HepG2 (cell line): ENCODE measurements around the gene TRIM22. TPM values are rescaled to one million over a fixed set of nuclear protein-coding genes. Genes with fewer than 3 reads are reported as not detected.
A peak's percentile ranks its signal among the peaks of the same experiment; 100 is the strongest.

Source experiments
- ATAC-seq: fragments of 200-7000 bp; cut with Tn5 transposase; 3 replicates; pipeline ENCODE4 v1.9.1; 2020; ENCODE audit warnings: mild to moderate bottlenecking, moderate library complexity
- BruUV-seq: library from RNA; stranded (reverse); fragments of 400-500 nt; replicated peaks from 2 replicates; lab custom pipeline; 2021; lab: Mats Ljungman, UMichigan
- CTCF ChIA-PET: fragments of 300-600 bp; formaldehyde crosslinking; extraction: SDS; loops from one replicate; lab custom pipeline; 2021; ENCODE audit warnings: low total read pairs, inconsistent platforms, low intra/inter-chr PET ratio; lab: Yijun Ruan, JAX
- POLR2A ChIA-PET: fragments of 350-600 bp; sonication (Branson Sonifier 250); formaldehyde crosslinking; loops from one replicate; lab custom pipeline; 2020; ENCODE audit warnings: antibody characterized with exemption, inconsistent platforms; lab: Yijun Ruan, JAX
- DNase-seq: peaks from one replicate; pipeline ENCODE4 v3.0.0-alpha.2; 2015; ENCODE audit warnings: low spot score
- FAIRE-seq: peaks from 3 replicates; lab custom pipeline; 2011; peaks lifted over from hg19 to GRCh38; lab: Jason Lieb, UNC
- H2AFZ ChIP-seq: one replicate; pipeline ENCODE4 v1.6.1; 2011; ENCODE audit warnings: low read length, inconsistent platforms
- H3K27ac ChIP-seq: fragments of 300-600 bp; 3 replicates; pipeline ENCODE4 v1.8.0; 2011; ENCODE audit warnings: mixed run types, mild to moderate bottlenecking, mixed read lengths, low read length, inconsistent platforms; ENCODE audit not compliant: insufficient read depth; ENCODE audit errors: extremely low read length
- H3K27me3 ChIP-seq, 2 experiments: fragments of 200-600 bp in 1 of 2; 2 replicates in 1 of 2; 3 replicates in 1 of 2; pipeline versions ENCODE4 v1.6.0 to v1.8.0; 2011; ENCODE audit warnings: low read length in 2 of 2, mild to moderate bottlenecking in 2 of 2, moderate library complexity in 2 of 2, inconsistent platforms in 1 of 2; ENCODE audit not compliant: insufficient read depth in 2 of 2, control insufficient read depth in 1 of 2
- H3K36me3 ChIP-seq, 2 experiments: fragments of 200-600 bp in 1 of 2; replicated peaks in 1 of 2; 2 replicates in 1 of 2; 3 replicates in 1 of 2; pipeline versions ENCODE4 v1.5.1 to v1.8.0; 2011; ENCODE audit warnings: low read length in 2 of 2, inconsistent platforms in 1 of 2; ENCODE audit not compliant: insufficient read depth in 2 of 2, control insufficient read depth in 1 of 2
- H3K4me1 ChIP-seq: 2 replicates; pipeline ENCODE4 v1.5.1; 2012; ENCODE audit warnings: low read length, inconsistent platforms; ENCODE audit not compliant: insufficient read depth
- H3K4me2 ChIP-seq: 2 replicates; pipeline ENCODE4 v1.6.0; 2011; ENCODE audit warnings: low read depth, low read length, inconsistent platforms
- H3K4me3 ChIP-seq, 3 experiments: fragments of 200-600 bp in 1 of 3; sonication (generic), shearing (Covaris generic) in 1 of 3; replicated peaks in 1 of 3; 2 replicates each; pipeline ENCODE4 v1.5.1; 2011 to 2016; ENCODE audit warnings: low read length in 3 of 3, inconsistent platforms in 2 of 3, low read depth in 2 of 3, mild to moderate bottlenecking in 2 of 3, control low read depth in 1 of 3, mixed read lengths in 1 of 3; ENCODE audit not compliant: insufficient read depth in 1 of 3
- H3K79me2 ChIP-seq: one replicate; pipeline ENCODE4 v1.6.1; 2011; ENCODE audit warnings: low read length, inconsistent platforms; ENCODE audit not compliant: insufficient read depth
- H3K9ac ChIP-seq: 2 replicates; pipeline ENCODE4 v1.6.0; 2011; ENCODE audit warnings: mild to moderate bottlenecking, low read depth, low read length, inconsistent platforms; ENCODE audit not compliant: insufficient read depth
- H3K9me3 ChIP-seq: 2 replicates; pipeline ENCODE4 v1.5.1; 2012; ENCODE audit warnings: mild to moderate bottlenecking, low read length
- H4K20me1 ChIP-seq: 2 replicates; pipeline ENCODE4 v1.6.0; 2011; ENCODE audit warnings: inconsistent platforms, mild to moderate bottlenecking, low read length, moderate library complexity; ENCODE audit not compliant: insufficient read depth
- DNMT1 ChIP-seq: sonication (generic); formaldehyde crosslinking; IDR thresholded peaks from 2 replicates; pipeline ENCODE4 v1.5.1; 2020; ENCODE audit warnings: mild to moderate bottlenecking, missing genetic modification reagents
- GPN1 ChIP-seq: sonication (generic); formaldehyde crosslinking; IDR thresholded peaks from 2 replicates; pipeline ENCODE4 v1.5.1; 2020; ENCODE audit warnings: missing genetic modification reagents, borderline replicate concordance
- KAT8 ChIP-seq: IDR thresholded peaks from 2 replicates; pipeline ENCODE4 v1.6.1; 2016; ENCODE audit warnings: missing genetic modification reagents, missing compliant biosample characterization
- MAFF ChIP-seq: IDR thresholded peaks from 2 replicates; pipeline ENCODE4 v1.6.1; 2011; ENCODE audit warnings: low read depth, low read length, improper control_type of control experiment
- MAFK ChIP-seq, 2 experiments: IDR thresholded peaks in 1 of 2; conservative IDR thresholded peaks in 1 of 2; 2 replicates each; pipeline ENCODE4 v1.6.1; 2011; ENCODE audit warnings: improper control_type of control experiment in 2 of 2, low read length in 2 of 2
- ZNF792 ChIP-seq: IDR thresholded peaks from 2 replicates; pipeline ENCODE4 v1.6.1; 2016
- ZNF816 ChIP-seq: sonication (generic); formaldehyde crosslinking; IDR thresholded peaks from 2 replicates; pipeline ENCODE4 v1.8.0; 2022; ENCODE audit warnings: missing genetic modification reagents, mild to moderate bottlenecking, borderline replicate concordance
- WGBS: methylation state at CpG from one replicate; pipeline ENCODE4 v1.1.6; 2017; ENCODE audit warnings: low lambda C conversion rate; 5-methylcytosine and 5-hydroxymethylcytosine counted together
- in situ Hi-C: cut with HindIII; loops from 2 replicates; pipeline ENCODE4 v1.10.0; 2017; ENCODE audit warnings: low pct_unique_long_range_greater_than_20kb; ENCODE audit not compliant: extremely low pct_ligation_motif_present
- intact Hi-C: fragments of 100-400 bp; cut with micrococcal nuclease; formaldehyde crosslinking; loops from one replicate; pipeline ENCODE4 v1.10.0; 2022; ENCODE audit not compliant: unreplicated experiment
- polyA plus RNA-seq, 8 experiments: library from polyadenylated mRNA; depleted of rRNA in 3 of 8; stranded (reverse) in 7 of 8; unstranded in 1 of 8; fragments of >200 nt; fragmentation: Illumina TruSeq in 4 of 8; extraction: Trizol in 4 of 8; gene quantifications; 2 replicates each; pipeline versions ENCODE4 v1.2.1 to v1.2.3, GENCODE V29; 2011 to 2016; ENCODE audit warnings: low read depth in 4 of 8, missing spikeins in 1 of 8, mixed read lengths in 1 of 8; ENCODE audit not compliant: insufficient read depth in 1 of 8
- total RNA-seq, 5 experiments: library from RNA; depleted of rRNA; stranded (reverse); fragments of >200 nt; fragmentation: Illumina TruSeq; extraction: Trizol; gene quantifications; 2 replicates each; pipeline ENCODE4 v1.2.3, GENCODE V29; 2016; ENCODE audit warnings: low read depth in 1 of 5
- TF ChIP-seq, protein P1 (sequence below): IDR thresholded peaks from 2 replicates; pipeline ENCODE4 v1.6.1; 2016; ENCODE audit warnings: control low read depth

Gene TRIM22
- total and polyA plus RNA-seq, 2 of the 13 experiments (the other 11 are each of a cell fraction or from before 2014, with no cell fraction given): 2.4 to 3.2 TPM

DNA sequence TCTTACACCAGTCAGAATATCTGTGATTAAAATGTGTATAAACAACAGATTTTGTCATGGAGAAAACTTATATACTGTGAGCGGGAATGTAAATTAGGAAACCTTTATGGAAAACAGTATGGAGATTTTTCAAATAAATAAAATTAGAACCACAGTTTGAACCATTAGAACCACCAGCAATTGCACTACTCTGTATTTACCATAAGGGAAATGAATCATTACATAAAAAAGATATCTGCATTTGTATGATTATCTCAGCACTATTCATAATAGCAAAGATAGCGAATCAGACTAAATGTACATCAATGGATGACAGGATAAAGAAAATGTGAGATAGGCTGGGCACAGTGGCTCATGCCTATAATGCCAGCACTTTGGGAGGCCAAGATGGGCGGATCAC, 57.0 kb downstream of the TRIM22 start (continued):
- TF ChIP-seq DNMT1 (CRISPR knock-in tag) (no peak), KAT8 (CRISPR knock-in tag) (no peak), GPN1 (CRISPR knock-in tag) (no peak)
- TF ChIP-seq, protein P1, sequence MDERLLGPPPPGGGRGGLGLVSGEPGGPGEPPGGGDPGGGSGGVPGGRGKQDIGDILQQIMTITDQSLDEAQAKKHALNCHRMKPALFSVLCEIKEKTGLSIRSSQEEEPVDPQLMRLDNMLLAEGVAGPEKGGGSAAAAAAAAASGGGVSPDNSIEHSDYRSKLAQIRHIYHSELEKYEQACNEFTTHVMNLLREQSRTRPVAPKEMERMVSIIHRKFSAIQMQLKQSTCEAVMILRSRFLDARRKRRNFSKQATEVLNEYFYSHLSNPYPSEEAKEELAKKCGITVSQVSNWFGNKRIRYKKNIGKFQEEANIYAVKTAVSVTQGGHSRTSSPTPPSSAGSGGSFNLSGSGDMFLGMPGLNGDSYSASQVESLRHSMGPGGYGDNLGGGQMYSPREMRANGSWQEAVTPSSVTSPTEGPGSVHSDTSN: no peak
- TF ChIP-seq, all 625 proteins: peak for 0

GRCh38 chr11:5749836-5750235, 60.2 kb downstream of the TRIM22 start:
- ChIA-PET POLR2A (no interaction called here), CTCF (no interaction called here)
- peak; percentile 56 to 69 for TF ChIP-seq MAFK (conservative IDR thresholded peaks at IDR 0.05 in 1 of 2, IDR thresholded peaks at IDR 0.05 in 1 of 2; ENCODE audit: low read length in 2 of 2)
- 0 out of 2 replicates have a peak, but pooled peaks have one; percentile 23 for TF ChIP-seq MAFF
- TF ChIP-seq ZNF792 (CRISPR knock-in tag): no peak
- no peak for TF ChIP-seq ZNF816 (CRISPR knock-in tag)
- Histone ChIP-seq H3K27ac (no peak overlapping the region), H3K4me3 (no peak overlapping the region), H4K20me1 (no peaks in the 10 kb centered on the region; the same call in 1 of the 2 replicates), H3K79me2 (no peaks in the 10 kb centered on the region), H3K4me1 (no peaks in the 10 kb centered on the region), H3K9me3 (no peaks in the 10 kb centered on the region), H3K9ac (no peak overlapping the region), H3K36me3 (no peaks in the 10 kb centered on the region), H3K27me3 (no peaks in the 10 kb centered on the region), H3K4me2 (no peak overlapping the region), H2AFZ (no peak overlapping the region)
- WGBS: 0% methylated on average over 3 of the region's 3 CpGs
- DNase-seq: no peak
- ATAC-seq: no peak
- in situ Hi-C loops: no loop called here
- BruUV-seq: no TSS peak
- intact Hi-C loops: no loop called here
- FAIRE-seq: no peak
